Measurements from ENCODE around the gene CDK5RAP2. TPM values are rescaled to one million over a fixed set of nuclear protein-coding genes. Genes with fewer than 3 reads are reported as not detected.

CDK5RAP2 gene
- total and polyA plus RNA-seq, 9 of the 15 experiments (the other 6 are each of a cell fraction or from before 2014, with no cell fraction given) = 19.9 to 68.8 (median 42.2) TPM

DNA sequence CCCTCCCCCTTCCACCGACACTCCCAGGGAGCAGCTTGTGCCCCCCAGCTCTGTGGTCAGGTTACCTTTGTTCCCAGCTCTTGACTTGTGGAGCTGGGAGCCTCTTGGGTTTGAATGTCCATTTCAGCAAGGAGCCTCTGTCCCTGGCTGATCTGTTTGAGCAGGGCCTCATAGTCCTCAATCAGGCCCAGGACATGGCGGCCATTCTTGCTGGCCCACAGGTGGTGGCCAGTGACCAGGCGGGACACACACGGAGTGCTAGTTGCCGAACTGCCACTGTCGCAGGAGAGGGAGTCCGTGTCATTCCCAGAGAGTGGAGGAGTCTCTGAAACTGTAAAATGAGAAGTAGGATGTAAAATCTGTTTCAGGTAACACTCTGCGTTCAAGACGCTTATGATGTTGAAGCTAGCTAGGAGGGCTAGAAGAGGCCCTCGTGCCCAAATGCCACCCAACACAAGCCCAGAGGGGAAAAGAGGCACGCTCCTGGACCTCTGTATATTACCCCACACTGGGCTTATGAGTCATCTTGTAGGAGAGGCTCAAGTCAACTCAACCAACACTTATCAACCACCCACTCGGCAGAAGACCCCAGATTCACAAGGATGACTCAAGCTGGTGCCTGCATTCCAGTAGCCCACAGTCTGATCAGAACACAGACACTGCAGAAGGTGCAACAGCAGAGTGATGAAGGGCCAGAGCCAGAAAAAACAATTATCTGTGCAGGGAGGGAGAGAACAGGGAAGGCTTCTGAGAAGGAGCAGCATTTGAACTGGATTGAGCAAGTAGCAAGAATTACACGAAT, 177.0 kb downstream of the CDK5RAP2 start (continued):
- TF ChIP-seq EP400 (IDR thresholded peaks at IDR 0.05) (peak; percentile 43; the same call in 1 of the 2 replicates), CEBPG (CRISPR knock-in tag; IDR thresholded peaks at IDR 0.05) (peak; percentile 38; the same call in 1 of the 2 replicates), CEBPG (tag; conservative IDR thresholded peaks at IDR 0.05 in 1 of 2, IDR thresholded peaks at IDR 0.05 in 1 of 2) (peak; percentile 74 to 80), LEF1 (IDR thresholded peaks at IDR 0.05) (peak; percentile 78), CBFA2T3 (IDR thresholded peaks at IDR 0.05) (peak; percentile 63), KDM1A (IDR thresholded peaks at IDR 0.05) (peak; percentile 83 to 85), ZC3H4 (CRISPR knock-in tag; IDR thresholded peaks at IDR 0.05; ENCODE audit: borderline replicate concordance) (no peak), TEAD2 (tag; IDR thresholded peaks at IDR 0.05) (peak; percentile 28; the same call in 1 of the 2 replicates), CREB1 (IDR thresholded peaks at IDR 0.05) (no peak), CREB1 (CRISPR knock-in tag; IDR thresholded peaks at IDR 0.05) (no peak), SRSF3 (IDR thresholded peaks at IDR 0.05; ENCODE audit: insufficient read depth, low read length) (no peak), MLLT1 (IDR thresholded peaks at IDR 0.05) (peak in 1 of 2 experiments; percentile 54; a peak in 2 of 4 replicates), ZNF175 (CRISPR knock-in tag; IDR thresholded peaks at IDR 0.05; ENCODE audit: low read depth) (0 out of 2 replicates have a peak, but pooled peaks have one; percentile 20), ZNF740 (CRISPR knock-in tag; IDR thresholded peaks at IDR 0.05) (no peak), ZNF740 (tag; IDR thresholded peaks at IDR 0.05) (no peak), NEUROD1 (IDR thresholded peaks at IDR 0.05; ENCODE audit: borderline replicate concordance, low read depth, low read length, partially characterized antibody) (peak; percentile 69), NRF1 (conservative IDR thresholded peaks at IDR 0.05 in 1 of 2, IDR thresholded peaks at IDR 0.05 in 1 of 2) (0 out of 4 replicates have a peak, but pooled peaks of 1 of the 2 experiments have one; percentile 47), RAD21 (CRISPR knock-in tag; conservative IDR thresholded peaks at IDR 0.05 in 1 of 2, IDR thresholded peaks at IDR 0.05 in 1 of 2) (no peak), RCOR1 (IDR thresholded peaks at IDR 0.05; ENCODE audit: borderline replicate concordance in 1 of 2, low read depth in 2 of 2, low read length in 2 of 2) (peak in 1 of 2 experiments; percentile 31; a peak in 1 of 4 replicates), NUFIP1 (IDR thresholded peaks at IDR 0.05; ENCODE audit: partially characterized antibody) (peak; percentile 42), ZBTB7A (IDR thresholded peaks at IDR 0.05; ENCODE audit: borderline replicate concordance, control insufficient read depth, low read depth, low read length) (peak; percentile 41; the same call in 1 of the 2 replicates), EP300 (IDR thresholded peaks at IDR 0.05; ENCODE audit: low read length) (peak; percentile 64), TOE1 (IDR thresholded peaks at IDR 0.05; ENCODE audit: borderline replicate concordance) (peak; percentile 23; the same call in 1 of the 2 replicates), TOE1 (CRISPR knock-in tag; IDR thresholded peaks at IDR 0.05; ENCODE audit: borderline replicate concordance, low read depth) (no peak), FOXA1 (IDR thresholded peaks at IDR 0.05; ENCODE audit: borderline replicate concordance) (no peak), MAFF (IDR thresholded peaks at IDR 0.05; ENCODE audit: low read length) (peak; percentile 86; the same call in 1 of the 2 replicates), ZNF347 (CRISPR knock-in tag; IDR thresholded peaks at IDR 0.05; ENCODE audit: low read depth) (no peak), FOS (IDR thresholded peaks at IDR 0.05; ENCODE audit: extremely low read depth, insufficient read length) (peak; percentile 44)

All from K562 (cell line).